ENCODE results near the gene NFE2.

The NFE2 gene

GRCh38 chr12:54331461-54331860 lies 30.6 kb upstream of the NFE2 start:
- no peaks in the 10 kb centered on the region for H3K9me2 ChIP-seq (replicated peaks; ENCODE audit: control insufficient read depth, low read length)
- H3F3A ChIP-seq (ENCODE audit: control insufficient read depth, insufficient read depth): no peaks in the 10 kb centered on the region
- H3K79me2 ChIP-seq (ENCODE audit: control insufficient read depth, low read length): peaks cover 17% of the 10 kb centered on the region
- no peaks in the 10 kb centered on the region for H4K20me1 ChIP-seq (ENCODE audit: control insufficient read depth, insufficient read depth, low read depth, low read length)
- H3K4me3 ChIP-seq (ENCODE audit: low read length): no peak overlapping the region
- H3K27ac ChIP-seq (ENCODE audit: low read depth, low read length): no peak overlapping the region
- no peak for TF ChIP-seq EZH2phosphoT487 (IDR thresholded peaks at IDR 0.05; ENCODE audit: borderline replicate concordance, low read length)
- TF ChIP-seq, protein P1, sequence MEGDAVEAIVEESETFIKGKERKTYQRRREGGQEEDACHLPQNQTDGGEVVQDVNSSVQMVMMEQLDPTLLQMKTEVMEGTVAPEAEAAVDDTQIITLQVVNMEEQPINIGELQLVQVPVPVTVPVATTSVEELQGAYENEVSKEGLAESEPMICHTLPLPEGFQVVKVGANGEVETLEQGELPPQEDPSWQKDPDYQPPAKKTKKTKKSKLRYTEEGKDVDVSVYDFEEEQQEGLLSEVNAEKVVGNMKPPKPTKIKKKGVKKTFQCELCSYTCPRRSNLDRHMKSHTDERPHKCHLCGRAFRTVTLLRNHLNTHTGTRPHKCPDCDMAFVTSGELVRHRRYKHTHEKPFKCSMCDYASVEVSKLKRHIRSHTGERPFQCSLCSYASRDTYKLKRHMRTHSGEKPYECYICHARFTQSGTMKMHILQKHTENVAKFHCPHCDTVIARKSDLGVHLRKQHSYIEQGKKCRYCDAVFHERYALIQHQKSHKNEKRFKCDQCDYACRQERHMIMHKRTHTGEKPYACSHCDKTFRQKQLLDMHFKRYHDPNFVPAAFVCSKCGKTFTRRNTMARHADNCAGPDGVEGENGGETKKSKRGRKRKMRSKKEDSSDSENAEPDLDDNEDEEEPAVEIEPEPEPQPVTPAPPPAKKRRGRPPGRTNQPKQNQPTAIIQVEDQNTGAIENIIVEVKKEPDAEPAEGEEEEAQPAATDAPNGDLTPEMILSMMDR (IDR thresholded peaks at IDR 0.05; ENCODE audit: low read depth, low read length, poor library complexity, severe bottlenecking): no peak
- H3K36me3 ChIP-seq (ENCODE audit: control insufficient read depth, low read length): peaks cover 9% of the 10 kb centered on the region
- H3K27me3 ChIP-seq (ENCODE audit: control insufficient read depth, low read length): no peaks in the 10 kb centered on the region
- H3K9me3 ChIP-seq (ENCODE audit: control insufficient read depth, insufficient read depth, low read length): no peaks in the 10 kb centered on the region
- peaks cover 21% of the 10 kb centered on the region for H3K4me1 ChIP-seq (ENCODE audit: control insufficient read depth, low read length)
- no peak overlapping the region for H3K4me2 ChIP-seq (ENCODE audit: low read length)

DNA sequence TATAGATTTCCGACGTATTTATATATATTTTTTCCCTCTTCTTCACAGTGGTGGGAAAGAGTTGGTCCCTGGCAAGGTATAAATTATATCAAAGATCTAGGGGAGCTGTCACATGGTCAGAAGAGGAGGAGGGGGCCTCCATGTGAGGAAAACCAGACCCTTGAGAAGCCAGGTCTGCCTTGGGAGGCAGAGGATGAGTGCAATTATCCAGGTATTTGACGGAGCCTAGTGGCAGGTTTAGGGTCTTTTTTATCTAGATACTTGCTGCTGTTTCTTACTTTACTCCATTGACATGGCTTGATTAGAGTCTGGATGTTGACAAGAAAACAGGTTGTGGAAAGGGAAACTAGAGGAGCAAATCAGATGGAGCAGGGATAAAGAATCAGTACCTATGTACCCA lies 29.6 kb upstream of the NFE2 start:
- Histone ChIP-seq H3K4me2 (ENCODE audit: low read length) (no peak overlapping the region), H3K4me3 (ENCODE audit: low read length) (no peak overlapping the region), H3K9me3 (ENCODE audit: control insufficient read depth, insufficient read depth, low read length) (no peaks in the 10 kb centered on the region), H3K27ac (ENCODE audit: low read depth, low read length) (no peak overlapping the region), H3F3A (ENCODE audit: control insufficient read depth, insufficient read depth) (no peaks in the 10 kb centered on the region), H3K27me3 (ENCODE audit: control insufficient read depth, low read length) (no peaks in the 10 kb centered on the region), H4K20me1 (ENCODE audit: control insufficient read depth, insufficient read depth, low read depth, low read length) (no peaks in the 10 kb centered on the region), H3K79me2 (ENCODE audit: control insufficient read depth, low read length) (peaks cover 25% of the 10 kb centered on the region), H3K36me3 (ENCODE audit: control insufficient read depth, low read length) (peaks cover 9% of the 10 kb centered on the region), H3K9me2 (replicated peaks; ENCODE audit: control insufficient read depth, low read length) (no peaks in the 10 kb centered on the region), H3K4me1 (ENCODE audit: control insufficient read depth, low read length) (peaks cover 12% of the 10 kb centered on the region)
- TF ChIP-seq EZH2phosphoT487 (IDR thresholded peaks at IDR 0.05; ENCODE audit: borderline replicate concordance, low read length): no peak
- TF ChIP-seq, protein P1 (IDR thresholded peaks at IDR 0.05; ENCODE audit: low read depth, low read length, poor library complexity, severe bottlenecking): no peak

DNA sequence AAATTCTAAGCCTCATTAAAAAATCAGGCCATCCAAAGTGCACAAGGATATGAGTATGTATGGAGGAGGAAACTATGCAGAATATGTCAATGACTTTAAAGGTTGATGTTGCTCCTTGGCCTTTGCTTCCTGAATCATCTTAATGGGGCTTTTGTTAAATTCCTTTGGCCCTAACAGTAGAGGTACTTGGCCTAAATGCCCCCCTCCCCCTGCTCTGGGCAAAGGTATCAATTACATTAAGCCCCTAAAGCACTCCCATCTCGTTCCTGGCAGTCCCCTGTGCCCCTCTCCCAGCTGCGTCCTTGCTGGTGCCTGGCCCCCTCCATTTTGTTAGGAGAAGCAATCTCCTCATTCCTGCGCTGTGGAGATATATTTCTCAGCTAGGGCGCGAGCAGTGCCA lies 28.9 kb upstream of the NFE2 start:
- H3K79me2 ChIP-seq (ENCODE audit: control insufficient read depth, low read length): peaks cover 30% of the 10 kb centered on the region
- H3K4me2 ChIP-seq (ENCODE audit: low read length): no peak overlapping the region
- H3K36me3 ChIP-seq (ENCODE audit: control insufficient read depth, low read length): peaks cover 9% of the 10 kb centered on the region
- H3F3A ChIP-seq (ENCODE audit: control insufficient read depth, insufficient read depth): no peaks in the 10 kb centered on the region
- TF ChIP-seq EZH2phosphoT487 (IDR thresholded peaks at IDR 0.05; ENCODE audit: borderline replicate concordance, low read length): no peak
- TF ChIP-seq, protein P1 (IDR thresholded peaks at IDR 0.05; ENCODE audit: low read depth, low read length, poor library complexity, severe bottlenecking): no peak
- peaks cover 5% of the 10 kb centered on the region for H3K4me1 ChIP-seq (ENCODE audit: control insufficient read depth, low read length)
- no peaks in the 10 kb centered on the region for H3K9me2 ChIP-seq (replicated peaks; ENCODE audit: control insufficient read depth, low read length)
- H4K20me1 ChIP-seq (ENCODE audit: control insufficient read depth, insufficient read depth, low read depth, low read length): no peaks in the 10 kb centered on the region
- no peaks in the 10 kb centered on the region for H3K27me3 ChIP-seq (ENCODE audit: control insufficient read depth, low read length)
- H3K9me3 ChIP-seq (ENCODE audit: control insufficient read depth, insufficient read depth, low read length): no peaks in the 10 kb centered on the region
- H3K27ac ChIP-seq (ENCODE audit: low read depth, low read length): no peak overlapping the region
- H3K4me3 ChIP-seq (ENCODE audit: low read length): no peak overlapping the region

All from DOHH2 (cell line).